Inferior parietal cortex (tissue), 1 donor: ENCODE data around the gene FAM217B.

ENCODE experiments used
- DNase-seq: peaks from one replicate; pipeline ENCODE4 v3.0.0-alpha.2; 2016; ENCODE audit errors: extremely low spot score

The FAM217B gene

GRCh38 chr20:59940129-59940955 lies at the start of gene FAM217B, which contains the start of gene PPP1R3D:
Gene FAM217B (plus strand): TSS chr20:59940389. CDS start chr20:59943944, 3,555 bp downstream.
Gene PPP1R3D (minus strand): TSS chr20:59940305. CDS start chr20:59939931, 374 bp downstream.
- DNase-seq, result peak; percentile 84

GRCh38 chr20:59891581-59891980 lies 48.6 kb upstream of the FAM217B start:
- DNase-seq, result no peak

- DNase-seq, result no peak
Measured at GRCh38 chr20:59895908-59896307, 44.3 kb upstream of the FAM217B start.

GRCh38 chr20:59902470-59902869 lies 37.7 kb upstream of the FAM217B start:
- DNase-seq, result no peak

- DNase-seq, result no peak
Measured at GRCh38 chr20:59903621-59904020, 36.6 kb upstream of the FAM217B start.

GRCh38 chr20:59908855-59909254 lies 31.3 kb upstream of the FAM217B start:
- no peak for DNase-seq

GRCh38 chr20:59911041-59911440 lies 29.1 kb upstream of the FAM217B start:
- DNase-seq, result no peak

GRCh38 chr20:59912609-59913008 lies 27.6 kb upstream of the FAM217B start:
- DNase-seq, result no peak

GRCh38 chr20:59920944-59921343 lies 19.2 kb upstream of the FAM217B start:
- no peak for DNase-seq

GRCh38 chr20:59923514-59923913 lies 16.7 kb upstream of the FAM217B start:
- no peak for DNase-seq

- DNase-seq, result no peak
Measured at GRCh38 chr20:59925359-59925758, 14.8 kb upstream of the FAM217B start.

GRCh38 chr20:59925899-59926298 lies 14.3 kb upstream of the FAM217B start:
- DNase-seq, result no peak

- DNase-seq, result no peak
Measured at GRCh38 chr20:59931511-59932312, 8.5 kb upstream of the FAM217B start.

- no peak for DNase-seq
Measured at GRCh38 chr20:59932616-59933295, 7.4 kb upstream of the FAM217B start.

GRCh38 chr20:59933296-59933848 lies 6.8 kb upstream of the FAM217B start, which contains the start of gene SYCP2:
Gene SYCP2 (minus strand): TSS chr20:59933637. CDS start chr20:59922413, 11,224 bp downstream.
- DNase-seq, result no peak

GRCh38 chr20:59933849-59934585 lies 6.2 kb upstream of the FAM217B start:
- DNase-seq, result peak; percentile 76

- no peak for DNase-seq
Measured at GRCh38 chr20:59935457-59936185, 4.6 kb upstream of the FAM217B start.

- DNase-seq, result no peak
Measured at GRCh38 chr20:59936409-59936808, 3.8 kb upstream of the FAM217B start.

GRCh38 chr20:59937150-59937549 lies 3.0 kb upstream of the FAM217B start:
- no peak for DNase-seq

- no peak for DNase-seq
Measured at GRCh38 chr20:59938221-59938620, 2.0 kb upstream of the FAM217B start.
